ENCODE measurements around the gene MIPOL1.
"Not testable (repeated sequence)": the region's sequence is repeated elsewhere in the genome, so short reads cannot be mapped to it uniquely, and the experiment has no call there.

MIPOL1 gene

GRCh38 chr14:37187840-37188577 lies 9.7 kb upstream of the MIPOL1 start:
- DNase-seq: not testable (repeated sequence)

GRCh38 chr14:37189733-37190132 lies 8.0 kb upstream of the MIPOL1 start:
- DNase-seq: not testable (repeated sequence)

- DNase-seq: no peak
These were observed 3.0 kb upstream of the MIPOL1 start for GRCh38 chr14:37194698-37195097.

- DNase-seq: no peak
These were observed 2.4 kb upstream of the MIPOL1 start for GRCh38 chr14:37195327-37195726.

GRCh38 chr14:37196604-37197420 lies 925 bp upstream of the MIPOL1 start:
- DNase-seq: no peak

GRCh38 chr14:37198273-37198598 lies 499 bp downstream of the MIPOL1 start:
- no peak for DNase-seq

GRCh38 chr14:37198907-37199306 lies 1.2 kb downstream of the MIPOL1 start:
- no peak for DNase-seq

GRCh38 chr14:37201724-37202123 lies 4.0 kb downstream of the MIPOL1 start:
- DNase-seq: no peak

GRCh38 chr14:37202265-37202664 lies 4.5 kb downstream of the MIPOL1 start:
- no peak for DNase-seq

- DNase-seq: no peak
These were observed 5.1 kb downstream of the MIPOL1 start for GRCh38 chr14:37202812-37203211.

GRCh38 chr14:37203423-37203822 lies 5.7 kb downstream of the MIPOL1 start:
- no peak for DNase-seq

GRCh38 chr14:37205623-37206605 lies 8.2 kb downstream of the MIPOL1 start:
- DNase-seq: not testable (repeated sequence)

GRCh38 chr14:37209617-37210016 lies 11.9 kb downstream of the MIPOL1 start:
- DNase-seq: not testable (repeated sequence)

- no peak for DNase-seq
These were observed 12.7 kb downstream of the MIPOL1 start for GRCh38 chr14:37210448-37210847.

GRCh38 chr14:37213016-37213415 lies 15.3 kb downstream of the MIPOL1 start:
- DNase-seq: no peak

- DNase-seq: no peak
These were observed 17.6 kb downstream of the MIPOL1 start for GRCh38 chr14:37215345-37215744.

GRCh38 chr14:37221073-37221472 lies 23.3 kb downstream of the MIPOL1 start:
- no peak for DNase-seq

GRCh38 chr14:37223947-37224474 lies 26.3 kb downstream of the MIPOL1 start:
- DNase-seq: no peak

- not testable (repeated sequence) for DNase-seq
These were observed 27.9 kb downstream of the MIPOL1 start for GRCh38 chr14:37225668-37226067.

GRCh38 chr14:37230551-37231194 lies 32.9 kb downstream of the MIPOL1 start:
- peak in 1 of 2 donors; percentile 31 for DNase-seq

GRCh38 chr14:37232907-37233481 lies 35.3 kb downstream of the MIPOL1 start:
- DNase-seq: peak in 1 of 2 donors; percentile 17

GRCh38 chr14:37234222-37234621 lies 36.5 kb downstream of the MIPOL1 start:
- no peak for DNase-seq

All from bone marrow (tissue), 2 donors.